ENCODE measurements around the gene ZNF473.
"Not testable (repeated sequence)": the region's sequence is repeated elsewhere in the genome, so short reads cannot be mapped to it uniquely, and the experiment has no call there.

ZNF473 gene

DNA sequence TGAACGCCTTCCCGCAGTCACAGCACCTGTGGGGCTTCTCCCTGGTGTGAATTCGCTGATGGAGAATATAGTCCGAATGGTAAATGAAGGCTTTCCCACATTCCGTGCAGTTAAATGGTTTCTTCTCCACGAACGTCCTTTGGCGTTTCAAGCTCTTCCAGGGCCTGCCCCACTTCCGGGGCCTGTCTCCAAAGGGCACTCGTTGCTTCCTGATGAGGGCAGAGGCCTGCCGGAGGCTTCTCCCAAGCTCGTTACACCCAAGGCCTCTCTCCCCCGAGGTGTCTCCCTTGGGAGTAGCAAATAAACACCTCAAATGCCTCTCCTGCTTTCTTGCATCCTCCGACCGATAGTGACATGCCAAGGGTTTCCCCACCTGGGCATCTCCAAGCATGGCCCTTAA is 34.3 kb downstream of the ZNF473 start:
- Histone ChIP-seq H3K27me3 (peaks cover 5% of the 10 kb centered on the region), H3K4me3 (ENCODE audit: low read depth in 1 of 2, low read length in 1 of 2) (no peak overlapping the region), H3K27ac (no peak overlapping the region), H3K36me3 (no peaks in the 10 kb centered on the region), H3K4me1 (ENCODE audit: control insufficient read depth in 1 of 2, insufficient read depth in 1 of 2, low read depth in 1 of 2, low read length in 1 of 2) (no peaks in the 10 kb centered on the region), H3K9me3 (peaks cover 17% of the 10 kb centered on the region)
- TF ChIP-seq, protein P1, sequence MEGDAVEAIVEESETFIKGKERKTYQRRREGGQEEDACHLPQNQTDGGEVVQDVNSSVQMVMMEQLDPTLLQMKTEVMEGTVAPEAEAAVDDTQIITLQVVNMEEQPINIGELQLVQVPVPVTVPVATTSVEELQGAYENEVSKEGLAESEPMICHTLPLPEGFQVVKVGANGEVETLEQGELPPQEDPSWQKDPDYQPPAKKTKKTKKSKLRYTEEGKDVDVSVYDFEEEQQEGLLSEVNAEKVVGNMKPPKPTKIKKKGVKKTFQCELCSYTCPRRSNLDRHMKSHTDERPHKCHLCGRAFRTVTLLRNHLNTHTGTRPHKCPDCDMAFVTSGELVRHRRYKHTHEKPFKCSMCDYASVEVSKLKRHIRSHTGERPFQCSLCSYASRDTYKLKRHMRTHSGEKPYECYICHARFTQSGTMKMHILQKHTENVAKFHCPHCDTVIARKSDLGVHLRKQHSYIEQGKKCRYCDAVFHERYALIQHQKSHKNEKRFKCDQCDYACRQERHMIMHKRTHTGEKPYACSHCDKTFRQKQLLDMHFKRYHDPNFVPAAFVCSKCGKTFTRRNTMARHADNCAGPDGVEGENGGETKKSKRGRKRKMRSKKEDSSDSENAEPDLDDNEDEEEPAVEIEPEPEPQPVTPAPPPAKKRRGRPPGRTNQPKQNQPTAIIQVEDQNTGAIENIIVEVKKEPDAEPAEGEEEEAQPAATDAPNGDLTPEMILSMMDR (IDR thresholded peaks at IDR 0.05) = no peak

DNA sequence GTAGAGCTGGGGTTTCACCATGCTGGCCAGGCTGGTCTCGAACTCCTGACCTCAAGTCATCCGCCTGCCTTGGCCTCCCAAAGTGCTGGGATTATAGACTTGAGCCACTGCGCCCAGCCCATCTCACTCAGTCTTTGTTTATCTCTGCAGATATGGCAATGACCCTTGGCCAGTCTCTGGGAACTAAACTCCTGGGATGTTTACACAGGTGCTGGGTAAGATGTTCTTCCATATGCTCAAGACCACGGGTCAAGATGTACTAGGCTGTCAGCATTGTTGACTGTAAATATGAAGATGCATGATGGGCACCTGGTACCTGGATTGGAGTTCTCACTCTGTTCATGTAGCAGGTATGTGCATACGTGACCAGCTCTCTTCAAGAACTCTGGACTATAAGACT is 35.8 kb downstream of the ZNF473 start:
- no peaks in the 10 kb centered on the region for H3K4me1 ChIP-seq (ENCODE audit: control insufficient read depth in 1 of 2, insufficient read depth in 1 of 2, low read depth in 1 of 2, low read length in 1 of 2)
- no peak overlapping the region for H3K4me3 ChIP-seq (ENCODE audit: low read depth in 1 of 2, low read length in 1 of 2)
- TF ChIP-seq, protein P1 (IDR thresholded peaks at IDR 0.05) = no peak
- no peak overlapping the region for H3K27ac ChIP-seq
- peaks cover 17% of the 10 kb centered on the region for H3K9me3 ChIP-seq
- H3K36me3 ChIP-seq = no peaks in the 10 kb centered on the region
- H3K27me3 ChIP-seq = peaks cover 13% of the 10 kb centered on the region

DNA sequence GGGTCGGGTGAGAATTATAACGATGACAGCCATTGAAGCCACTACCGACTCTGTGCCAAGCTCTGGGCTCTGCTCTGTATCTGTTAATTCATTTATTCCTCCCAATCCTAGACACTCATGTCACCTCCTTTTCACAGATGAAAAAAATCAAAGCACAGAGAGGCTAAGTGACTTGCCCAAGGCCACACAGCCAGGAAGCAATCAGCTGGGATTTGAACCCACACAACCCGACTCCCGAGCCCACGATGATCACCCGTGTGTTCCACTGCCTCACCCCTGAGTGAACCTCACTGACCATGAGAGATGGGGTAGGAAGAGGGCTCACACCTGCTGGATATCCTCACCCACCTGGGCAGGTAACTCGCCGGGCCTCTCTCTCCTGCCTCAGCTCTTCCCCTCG is 40.1 kb downstream of the ZNF473 start:
- TF ChIP-seq, protein P1 (IDR thresholded peaks at IDR 0.05) = no peak

DNA sequence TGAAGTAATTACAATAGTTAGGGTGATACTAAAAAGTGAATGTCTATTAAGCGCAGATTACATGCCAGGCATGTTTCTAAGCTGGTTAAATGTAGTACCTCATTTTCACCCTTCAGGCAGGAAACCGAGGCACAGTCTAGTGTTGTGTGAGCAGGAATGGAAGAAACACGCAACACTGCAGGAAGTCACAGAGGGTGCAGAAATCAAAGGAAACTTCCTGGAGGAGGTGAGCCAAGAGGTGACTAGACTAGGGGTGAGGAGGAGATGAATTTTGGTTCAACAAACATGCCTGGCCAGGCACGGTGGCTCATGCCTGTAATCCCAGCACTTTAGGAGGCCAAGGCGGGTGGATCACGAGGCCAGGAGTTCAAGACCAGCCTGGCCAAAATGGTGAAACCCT is 41.8 kb downstream of the ZNF473 start:
- Histone ChIP-seq H3K36me3 (no peaks in the 10 kb centered on the region), H3K27ac (no peak overlapping the region), H3K27me3 (peaks cover 8% of the 10 kb centered on the region), H3K4me3 (ENCODE audit: low read depth in 1 of 2, low read length in 1 of 2) (no peak overlapping the region), H3K4me1 (ENCODE audit: control insufficient read depth in 1 of 2, insufficient read depth in 1 of 2, low read depth in 1 of 2, low read length in 1 of 2) (peaks cover 0 to 4% of the 10 kb centered on the region in 2 experiments), H3K9me3 (no peaks in the 10 kb centered on the region)
- TF ChIP-seq, protein P1 (IDR thresholded peaks at IDR 0.05) = no peak

More for the DNA sequence above, 40.1 kb downstream of the ZNF473 start:
- no peaks in the 10 kb centered on the region for H3K9me3 ChIP-seq
- peaks cover 0 to 4% of the 10 kb centered on the region in 2 experiments for H3K4me1 ChIP-seq (ENCODE audit: control insufficient read depth in 1 of 2, insufficient read depth in 1 of 2, low read depth in 1 of 2, low read length in 1 of 2)
- peaks cover 13% of the 10 kb centered on the region for H3K27me3 ChIP-seq
- H3K4me3 ChIP-seq (ENCODE audit: low read depth in 1 of 2, low read length in 1 of 2) = no peak overlapping the region
- no peaks in the 10 kb centered on the region for H3K36me3 ChIP-seq
- H3K27ac ChIP-seq = no peak overlapping the region

DNA sequence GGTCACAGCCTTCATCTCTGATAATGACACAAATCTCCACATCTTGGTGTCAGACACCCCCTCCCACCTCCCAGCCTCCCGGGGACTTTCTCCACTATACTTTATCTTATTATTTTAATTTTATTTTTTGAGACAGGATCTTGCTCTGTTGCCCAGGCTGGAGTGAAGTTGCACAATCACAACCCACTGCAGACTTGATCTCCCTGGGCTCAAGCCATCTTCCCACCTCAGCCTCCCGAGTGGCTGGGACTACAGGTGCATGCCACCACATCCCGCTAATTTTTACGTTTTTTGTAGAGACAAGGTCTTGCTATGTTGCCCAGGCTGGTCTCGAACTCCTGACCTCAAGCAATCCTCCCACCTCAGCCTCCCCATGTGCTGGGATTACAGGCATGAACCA is 42.6 kb downstream of the ZNF473 start:
- not testable (repeated sequence) for H3K36me3 ChIP-seq; H3K4me3 ChIP-seq (ENCODE audit: low read depth in 1 of 2, low read length in 1 of 2); H3K4me1 ChIP-seq (ENCODE audit: control insufficient read depth in 1 of 2, insufficient read depth in 1 of 2, low read depth in 1 of 2, low read length in 1 of 2); H3K27ac ChIP-seq; H3K9me3 ChIP-seq; H3K27me3 ChIP-seq

DNA sequence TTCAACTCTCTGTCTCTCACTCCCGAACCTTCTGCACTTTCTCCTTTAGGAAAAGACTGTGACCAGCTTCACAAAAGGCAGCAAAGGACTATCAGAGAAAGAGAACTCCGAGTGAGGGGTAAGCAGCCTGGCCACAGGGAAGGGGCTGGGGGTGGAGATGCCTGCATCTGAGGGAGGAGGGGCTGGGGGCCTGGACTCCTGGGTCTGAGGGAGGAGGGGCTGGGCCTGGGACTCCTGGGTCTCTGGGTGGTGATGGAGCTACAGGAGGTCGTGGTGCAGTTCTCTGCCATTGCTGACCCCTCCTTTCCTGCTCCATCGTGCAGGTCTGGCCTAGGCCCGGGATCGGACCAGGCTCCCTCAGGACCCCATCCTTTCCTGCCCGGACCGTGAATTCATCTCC is 49.3 kb downstream of the ZNF473 start:
- H3K27ac ChIP-seq; H3K9me3 ChIP-seq; H3K27me3 ChIP-seq; H3K36me3 ChIP-seq; H3K4me3 ChIP-seq (ENCODE audit: low read depth in 1 of 2, low read length in 1 of 2); H3K4me1 ChIP-seq (ENCODE audit: control insufficient read depth in 1 of 2, insufficient read depth in 1 of 2, low read depth in 1 of 2, low read length in 1 of 2): not testable (repeated sequence)

DNA sequence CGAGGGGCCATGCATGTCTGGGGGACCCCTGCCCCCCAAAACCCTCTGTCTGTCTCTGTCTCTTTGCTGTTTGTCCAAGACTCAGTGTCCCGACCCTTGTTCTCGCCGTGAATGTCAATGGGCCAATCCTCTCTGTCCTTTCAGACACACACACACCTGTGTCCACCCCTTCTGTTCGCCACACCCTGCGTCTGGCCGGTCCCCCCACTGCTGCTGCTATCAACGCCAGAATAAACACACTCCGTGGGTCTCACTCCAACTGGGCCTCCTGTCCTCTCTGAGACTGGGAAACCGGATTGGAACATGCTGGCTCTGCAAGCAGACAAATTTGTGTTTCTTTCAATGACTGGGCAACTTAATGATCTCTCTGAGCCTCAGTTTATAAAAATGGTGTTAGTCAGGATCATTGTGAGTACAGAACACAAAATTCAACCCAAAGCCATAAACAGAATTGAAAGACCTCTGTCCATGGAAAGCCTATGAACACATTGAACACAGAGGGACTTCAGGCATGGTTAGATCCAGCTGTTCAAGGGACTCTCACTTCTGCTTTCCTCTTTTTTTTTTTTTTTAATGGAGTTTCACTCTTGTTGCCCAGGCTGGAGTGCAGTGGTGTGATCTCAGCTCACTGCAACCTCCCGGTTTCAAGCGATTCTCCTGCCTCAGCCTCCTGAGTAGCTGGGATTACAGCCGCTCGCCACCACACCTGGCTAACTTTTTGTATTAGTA is 50.0 kb downstream of the ZNF473 start:
- H3K4me1 ChIP-seq (ENCODE audit: control insufficient read depth in 1 of 2, insufficient read depth in 1 of 2, low read depth in 1 of 2, low read length in 1 of 2); H3K27ac ChIP-seq; H3K36me3 ChIP-seq; H3K9me3 ChIP-seq; H3K27me3 ChIP-seq; H3K4me3 ChIP-seq (ENCODE audit: low read depth in 1 of 2, low read length in 1 of 2): not testable (repeated sequence)

DNA sequence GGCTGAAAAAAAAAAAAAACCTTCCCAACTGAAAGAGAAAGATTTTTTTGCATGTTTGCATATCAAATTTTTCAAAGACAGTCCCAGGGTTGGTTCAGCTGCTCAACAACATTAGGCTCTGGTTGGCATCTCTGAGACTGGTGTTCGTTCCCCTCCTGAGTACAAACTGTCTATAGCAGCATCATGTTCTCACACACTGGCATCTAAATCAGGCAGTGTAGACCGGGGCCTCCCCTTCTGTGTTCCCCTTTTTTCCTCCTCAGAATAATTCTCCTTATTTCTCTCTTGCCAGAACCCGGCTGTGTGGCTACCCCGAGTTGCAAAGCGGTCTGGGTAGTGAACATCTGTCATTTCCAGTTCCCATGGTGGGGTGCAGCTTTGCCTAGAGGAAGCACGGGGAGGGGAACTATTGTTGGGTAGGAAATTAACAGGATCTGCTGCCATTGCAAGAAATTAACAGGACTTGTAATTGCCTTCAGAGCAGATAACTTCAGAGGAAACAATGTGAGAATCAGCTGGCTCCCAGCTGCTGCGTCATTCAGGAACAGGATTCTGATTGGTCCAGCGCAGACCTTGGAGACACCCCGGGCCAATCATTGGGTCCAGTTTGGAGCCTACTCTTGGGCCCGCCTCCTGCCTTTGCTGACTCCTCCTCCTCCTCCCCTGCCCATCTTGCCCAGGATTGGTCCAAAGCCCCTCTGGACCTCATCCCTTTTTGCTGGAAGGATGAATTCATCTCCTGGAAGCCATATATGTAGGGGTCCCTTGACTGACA is 51.0 kb downstream of the ZNF473 start:
- H3K4me3 ChIP-seq (ENCODE audit: low read depth in 1 of 2, low read length in 1 of 2); H3K36me3 ChIP-seq; H3K27ac ChIP-seq; H3K27me3 ChIP-seq; H3K9me3 ChIP-seq; H3K4me1 ChIP-seq (ENCODE audit: control insufficient read depth in 1 of 2, insufficient read depth in 1 of 2, low read depth in 1 of 2, low read length in 1 of 2): not testable (repeated sequence)

DNA sequence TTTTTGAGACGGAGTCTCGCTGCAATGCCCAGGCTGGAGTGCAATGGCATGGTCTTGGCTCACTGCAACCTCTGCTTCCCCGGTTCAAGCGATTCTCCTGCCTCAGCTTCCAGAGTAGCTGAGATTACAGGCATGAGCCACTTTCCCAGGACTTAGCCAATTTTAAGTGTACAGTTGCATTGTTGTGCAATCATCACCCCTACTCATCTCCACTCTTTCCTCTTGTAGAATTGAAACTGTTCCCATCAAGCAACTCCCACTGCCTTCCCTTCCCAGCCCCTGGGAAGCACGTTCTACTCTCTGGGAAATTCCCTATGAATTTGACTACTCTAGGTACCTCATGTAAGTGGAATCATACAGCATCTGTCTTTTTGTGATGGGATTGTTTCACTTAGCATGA is 53.2 kb downstream of the ZNF473 start:
- H3K27ac ChIP-seq; H3K36me3 ChIP-seq; H3K4me3 ChIP-seq (ENCODE audit: low read depth in 1 of 2, low read length in 1 of 2): not testable (repeated sequence)

DNA sequence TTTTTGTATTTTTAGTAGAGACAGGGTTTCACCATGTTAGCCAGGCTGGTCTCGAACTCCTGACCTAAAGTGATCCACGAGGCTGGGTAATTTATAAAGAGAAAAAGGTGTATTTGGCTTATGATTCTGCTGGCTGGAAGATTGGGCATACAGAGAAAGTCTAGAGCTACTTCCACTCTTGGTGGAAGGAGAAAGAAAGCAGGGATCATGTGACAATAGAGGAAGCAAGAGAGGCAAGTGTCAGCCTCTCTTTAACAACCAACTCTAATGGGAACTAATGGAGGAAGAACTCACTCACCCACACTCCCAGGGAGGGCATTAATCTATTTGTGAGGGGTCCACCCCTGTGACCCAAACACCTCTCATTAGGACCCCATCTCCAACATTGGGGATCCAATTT is 58.6 kb downstream of the ZNF473 start:
- not testable (repeated sequence) for H3K27ac ChIP-seq; H3K9me3 ChIP-seq; H3K4me1 ChIP-seq (ENCODE audit: control insufficient read depth in 1 of 2, insufficient read depth in 1 of 2, low read depth in 1 of 2, low read length in 1 of 2); H3K27me3 ChIP-seq; H3K4me3 ChIP-seq (ENCODE audit: low read depth in 1 of 2, low read length in 1 of 2); H3K36me3 ChIP-seq

More for the DNA sequence above, 53.2 kb downstream of the ZNF473 start:
- H3K9me3 ChIP-seq; H3K4me1 ChIP-seq (ENCODE audit: control insufficient read depth in 1 of 2, insufficient read depth in 1 of 2, low read depth in 1 of 2, low read length in 1 of 2); H3K27me3 ChIP-seq: not testable (repeated sequence)

All from neutrophil (primary cell).